Activated CD8-positive, alpha-beta memory T cell treated with anti-CD3 and anti-CD28 coated beads, Interleukin-2, amount 50 U/mL, for 4 hours (primary cell): ENCODE data around the gene IKBKE.

Source experiments
- DNase-seq: peaks from one replicate; pipeline ENCODE4 v3.0.0-alpha.2; 2020

The IKBKE gene

DNA sequence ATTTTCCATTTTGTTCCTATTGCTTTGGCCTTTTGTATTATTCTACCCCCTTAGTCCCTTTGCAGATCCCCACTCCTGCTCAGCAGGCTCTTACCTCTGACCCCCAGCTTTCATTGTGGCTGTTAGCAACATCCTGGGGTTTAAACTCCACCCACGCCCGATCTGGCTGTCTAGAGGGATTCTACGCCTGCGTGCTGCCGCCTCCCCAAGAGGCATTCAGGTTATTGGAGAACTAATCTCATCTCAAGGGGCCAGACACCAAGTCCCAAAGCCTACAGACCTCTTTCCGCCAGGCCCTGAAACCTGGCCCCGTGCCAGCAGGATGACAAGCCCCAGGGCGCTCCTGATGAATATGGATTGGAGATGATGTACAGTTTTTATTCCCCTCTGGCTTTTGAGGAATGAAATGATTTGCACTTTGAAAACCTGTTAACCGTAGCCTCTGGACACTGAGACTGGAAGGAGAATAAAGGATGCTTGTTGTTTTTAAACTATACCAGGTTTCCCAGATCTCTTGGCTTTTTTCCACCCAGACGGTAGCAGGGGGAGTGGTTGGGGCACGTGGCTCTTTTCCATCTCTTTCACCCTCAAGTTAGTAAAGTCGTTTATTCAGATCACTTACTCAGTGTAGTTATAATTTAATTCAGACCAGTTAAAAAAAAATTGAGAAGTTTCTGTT is 14.5 kb upstream of the IKBKE start:
- no peak for DNase-seq

DNA sequence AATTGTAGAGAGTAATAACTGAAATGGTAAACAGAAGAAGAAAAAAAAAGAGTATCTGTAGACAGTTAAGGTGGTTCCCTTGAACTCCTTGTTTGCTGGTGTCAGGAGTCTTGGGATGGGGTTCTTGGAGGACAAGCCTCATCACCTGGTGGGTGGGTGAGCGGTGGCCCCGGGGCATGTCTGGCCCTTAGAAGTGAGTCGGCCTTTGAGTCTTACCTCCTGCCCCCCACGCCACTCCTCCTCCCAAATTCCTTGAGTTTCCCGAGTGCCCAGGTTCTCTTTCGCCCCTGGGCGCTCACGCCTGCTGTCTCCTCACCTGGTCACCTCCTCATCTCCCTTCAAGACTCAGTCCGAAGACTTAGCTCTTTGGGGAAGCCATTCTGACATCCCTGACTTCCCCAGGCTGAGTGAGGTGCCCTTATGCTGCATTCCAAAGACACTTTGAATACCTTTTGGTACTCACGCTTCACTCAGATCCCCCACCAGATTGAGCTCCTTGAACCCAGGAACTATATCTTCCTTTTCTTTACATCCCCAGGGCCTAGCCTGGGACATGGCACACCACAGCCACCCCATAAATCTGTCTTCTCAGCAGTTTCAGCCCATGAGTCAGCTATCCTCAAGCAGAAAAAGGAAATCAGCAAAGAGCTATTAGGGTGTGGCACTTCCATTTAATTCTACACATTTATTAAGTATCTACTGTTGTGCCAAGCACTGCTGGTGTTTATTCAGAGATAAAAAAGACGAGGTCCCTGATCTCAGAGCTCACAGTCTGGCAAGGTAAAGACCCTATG is 13.5 kb upstream of the IKBKE start:
- no peak for DNase-seq

DNA sequence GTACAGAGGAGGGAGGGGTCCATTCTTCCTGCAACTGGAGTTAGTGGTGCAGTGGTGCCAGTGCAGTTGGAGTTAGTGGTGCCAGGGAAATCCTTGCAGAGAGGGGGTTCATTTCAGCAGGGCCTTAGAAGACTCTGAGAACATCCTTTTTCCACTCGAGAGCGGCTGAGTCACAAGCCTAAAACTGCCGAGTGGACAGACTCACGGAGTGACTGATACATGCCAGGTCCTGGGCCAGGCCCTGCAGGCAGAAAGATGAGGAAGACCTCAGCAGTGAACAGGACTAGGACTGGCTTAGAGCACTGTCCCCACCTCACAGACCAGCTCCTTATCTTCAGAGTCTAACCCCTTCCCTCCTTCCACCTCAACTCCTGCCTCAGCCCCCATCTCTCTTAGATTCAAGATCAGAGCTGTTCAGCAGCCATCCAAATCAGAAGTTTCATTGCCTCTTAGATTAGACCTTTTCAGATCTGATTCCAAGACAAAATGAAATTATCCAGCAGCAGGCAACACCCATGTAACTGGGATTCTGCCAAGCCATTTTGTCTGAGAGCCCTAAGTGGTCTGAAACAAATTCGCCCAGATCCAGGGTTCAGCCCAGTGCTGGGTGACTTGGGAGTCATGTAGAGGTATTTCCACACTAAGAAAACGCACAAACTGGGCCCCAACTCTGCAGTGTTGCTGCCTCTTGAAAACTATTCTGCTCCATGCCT is 12.7 kb upstream of the IKBKE start:
- DNase-seq, result no peak

DNA sequence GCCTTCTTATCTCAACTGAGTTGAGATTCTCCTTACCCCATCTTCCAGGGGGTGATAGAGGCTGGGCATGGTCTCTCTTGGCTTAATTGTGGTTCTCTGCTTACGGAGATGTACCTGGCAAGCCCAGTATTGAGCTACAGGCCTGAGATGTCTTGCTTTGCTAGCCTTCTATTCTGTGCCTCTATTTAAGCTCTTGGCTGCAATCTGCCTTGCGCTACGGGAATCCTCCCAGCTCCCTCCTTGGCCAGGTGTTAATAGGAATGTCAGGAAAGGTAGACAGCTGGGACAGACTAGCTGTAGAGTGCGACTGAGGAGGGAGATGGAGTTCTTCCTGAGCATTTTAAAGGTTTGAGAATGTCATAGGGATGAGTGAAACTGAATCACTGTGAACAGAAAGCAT is 10.6 kb upstream of the IKBKE start:
- no peak for DNase-seq

DNA sequence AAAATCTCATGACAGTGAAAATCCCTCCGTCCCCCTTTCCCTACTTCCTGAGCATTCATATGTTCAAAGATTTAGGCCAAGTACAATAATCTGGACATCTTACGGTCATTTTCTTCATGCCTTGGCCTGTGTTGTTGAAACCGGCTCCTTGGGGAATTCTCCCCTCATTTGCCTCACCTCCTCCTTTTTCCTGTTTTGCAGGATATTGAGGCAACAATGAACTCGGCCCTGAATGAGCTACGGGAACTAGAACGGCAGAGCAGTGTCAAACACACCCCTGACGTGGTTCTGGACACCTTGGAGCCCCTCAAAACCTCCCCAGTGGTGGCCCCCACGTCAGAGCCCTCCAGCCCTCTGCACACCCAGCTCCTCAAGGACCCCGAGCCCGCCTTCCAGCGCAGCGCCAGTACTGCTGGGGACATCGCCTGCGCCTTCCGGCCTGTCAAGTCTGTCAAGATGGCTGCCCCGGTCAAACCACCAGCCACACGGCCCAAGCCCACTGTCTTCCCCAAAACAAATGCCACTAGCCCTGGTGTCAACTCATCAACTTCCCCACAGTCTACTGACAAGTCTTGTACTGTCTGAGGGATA is 9.3 kb upstream of the IKBKE start:
- no peak for DNase-seq

DNA sequence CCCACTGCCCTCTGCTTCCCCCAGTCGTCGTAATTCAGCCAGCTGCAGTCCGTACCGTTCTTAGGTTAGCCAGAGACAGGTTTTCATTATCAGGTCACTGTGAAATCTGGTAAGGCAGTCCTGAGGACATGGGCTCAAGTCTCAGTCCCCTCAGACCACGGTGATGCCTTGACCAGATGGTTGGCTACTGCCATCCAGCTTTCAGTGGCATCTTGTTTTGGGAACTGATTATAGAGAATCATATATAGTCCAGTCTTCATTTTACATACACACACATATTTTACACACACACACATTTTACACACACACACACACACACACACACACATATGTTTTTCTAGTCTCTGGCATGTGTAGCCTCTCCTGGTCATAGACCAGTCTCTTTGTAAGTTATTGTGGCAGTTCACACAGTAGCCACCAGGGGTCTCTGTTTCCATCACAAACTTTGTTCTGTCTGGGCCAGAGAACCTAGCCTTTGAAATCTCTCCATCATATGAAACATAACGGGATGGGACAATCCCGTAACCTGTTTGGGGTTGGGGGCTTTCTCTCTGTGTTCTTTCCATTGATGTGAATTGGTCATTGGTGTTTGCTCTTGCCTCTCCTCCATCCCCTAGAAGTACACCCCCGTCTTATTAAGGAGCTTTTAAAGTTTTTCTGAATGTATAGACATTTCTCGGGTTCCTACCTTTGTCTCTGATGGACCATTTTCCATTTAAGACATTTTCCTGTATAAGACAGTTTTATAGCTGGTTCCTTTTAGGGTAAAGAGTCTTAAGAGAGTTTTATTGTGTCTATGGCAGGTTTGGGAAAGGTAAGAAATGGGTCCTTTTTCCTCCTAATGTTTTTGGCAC is 8.4 kb upstream of the IKBKE start:
- DNase-seq, result peak; percentile 77

DNA sequence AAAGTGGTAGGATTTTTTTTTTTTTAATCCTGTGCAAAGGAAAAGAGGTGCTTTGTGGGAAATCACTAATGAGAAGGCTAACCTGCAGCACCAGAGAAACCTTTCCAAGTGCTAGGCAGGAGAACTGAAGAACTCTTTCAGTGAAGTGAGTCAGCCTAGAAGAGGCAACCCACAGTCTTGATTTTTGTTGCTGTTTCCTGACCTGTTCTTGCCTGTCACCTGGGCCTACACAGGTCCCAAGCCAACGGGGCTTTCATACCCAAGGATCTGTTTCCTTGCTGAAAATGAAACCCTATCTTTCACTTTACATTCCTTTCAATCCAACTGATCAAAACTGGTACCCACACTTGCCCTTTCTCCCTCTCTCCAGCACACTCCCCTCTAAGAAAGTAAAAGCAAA is 7.1 kb upstream of the IKBKE start:
- no peak for DNase-seq

DNA sequence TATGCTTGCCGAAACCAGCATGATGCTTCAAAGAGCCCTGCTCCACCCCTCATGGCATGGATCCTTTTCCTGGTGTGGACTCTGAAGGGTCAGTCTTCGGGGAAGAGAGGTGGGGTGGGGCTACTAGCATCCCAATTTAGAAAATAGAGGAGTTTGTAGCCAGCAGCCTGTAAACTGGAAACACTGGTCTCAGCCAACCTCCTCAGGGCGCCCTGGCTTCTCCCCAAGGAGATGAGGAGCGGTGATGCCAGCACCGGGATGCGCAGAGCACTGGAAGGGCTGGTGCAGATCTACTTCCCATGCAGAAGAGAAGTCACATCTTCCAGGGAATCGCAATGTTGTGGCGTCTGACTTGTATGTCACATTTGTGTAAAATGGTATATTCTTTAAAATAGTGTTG is 6.4 kb upstream of the IKBKE start:
- no peak for DNase-seq

DNA sequence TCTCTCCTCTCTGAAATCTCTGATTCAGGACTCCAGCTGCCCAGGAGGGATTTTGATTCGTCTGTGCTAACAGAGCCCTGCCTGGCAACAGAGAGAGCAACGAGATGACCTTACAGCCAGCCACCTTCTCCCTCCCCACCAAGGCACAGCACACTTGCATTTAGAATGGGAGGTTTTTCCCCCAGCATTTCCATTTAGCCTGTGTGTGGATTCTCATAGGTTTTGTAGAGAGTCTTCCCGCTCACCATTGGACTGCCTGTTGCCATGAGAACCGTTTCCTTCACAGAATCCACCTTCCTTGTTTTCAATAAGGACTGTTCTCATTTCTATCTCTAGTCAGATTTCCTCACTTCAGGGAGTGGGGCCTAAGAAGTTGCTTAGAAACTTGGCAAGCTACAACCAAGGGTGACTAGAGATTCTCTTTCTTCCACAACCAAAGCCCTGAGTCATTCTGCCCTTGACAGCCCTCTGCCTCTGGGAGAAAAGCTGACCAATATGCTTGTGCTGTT is 5.8 kb upstream of the IKBKE start:
- DNase-seq, result no peak

DNA sequence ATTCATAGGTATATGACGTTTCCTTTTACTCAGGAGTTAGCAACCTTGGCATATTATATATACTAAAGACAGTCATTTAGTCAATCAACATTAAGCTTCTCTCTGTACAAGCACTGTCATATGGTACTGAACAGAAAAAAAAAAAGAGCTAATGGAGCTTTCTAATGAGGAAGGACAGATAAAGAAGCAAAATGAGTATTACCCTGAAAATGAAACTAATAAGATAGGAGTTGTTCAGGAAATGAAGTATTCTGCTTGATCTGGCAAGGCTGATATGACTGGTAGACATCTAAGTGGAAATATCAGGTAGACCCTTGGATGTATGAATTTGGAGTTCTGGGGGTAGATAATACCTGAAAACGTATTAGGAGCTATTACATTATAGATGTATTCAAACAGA is 4.3 kb upstream of the IKBKE start:
- no peak for DNase-seq

DNA sequence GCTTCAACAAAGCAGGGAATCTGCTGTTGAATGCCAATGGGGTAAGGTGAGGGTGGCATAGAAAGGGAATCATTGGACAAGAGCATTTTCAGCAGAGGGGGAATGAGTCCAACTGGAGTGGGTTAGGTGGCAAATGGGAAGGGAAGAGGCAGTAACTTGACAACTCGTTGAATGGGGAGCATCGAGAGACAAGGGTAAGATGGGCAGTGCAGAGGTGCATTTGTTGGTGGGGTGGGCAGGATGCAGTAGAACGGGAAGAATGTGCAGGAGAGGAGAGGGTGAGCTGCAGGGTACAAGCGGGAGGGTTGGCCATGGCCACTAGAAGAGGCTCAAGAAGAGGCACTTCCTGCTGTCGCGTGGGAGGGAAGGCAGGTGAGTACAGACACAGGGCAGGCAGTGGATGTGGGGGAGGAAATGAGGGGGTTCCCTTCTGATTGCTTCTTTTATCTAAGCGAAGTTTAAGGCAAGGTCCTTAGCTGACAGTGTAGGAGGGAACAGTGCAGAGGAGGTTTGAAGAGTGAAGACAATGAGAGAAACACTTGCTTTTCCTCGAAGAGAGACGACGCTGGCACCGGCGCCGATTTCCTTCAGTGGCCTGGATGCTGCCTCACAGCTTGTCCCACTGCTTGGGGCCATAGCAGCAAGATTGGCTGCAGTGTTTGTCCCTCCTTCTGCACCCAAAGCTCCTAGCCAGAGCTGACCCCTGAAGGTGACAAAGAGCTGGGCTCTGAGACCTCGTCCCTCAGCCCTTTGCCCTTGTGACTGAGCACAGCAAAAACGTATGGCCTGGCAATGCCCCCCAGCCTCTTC is 3.2 kb upstream of the IKBKE start:
- DNase-seq, result no peak

DNA sequence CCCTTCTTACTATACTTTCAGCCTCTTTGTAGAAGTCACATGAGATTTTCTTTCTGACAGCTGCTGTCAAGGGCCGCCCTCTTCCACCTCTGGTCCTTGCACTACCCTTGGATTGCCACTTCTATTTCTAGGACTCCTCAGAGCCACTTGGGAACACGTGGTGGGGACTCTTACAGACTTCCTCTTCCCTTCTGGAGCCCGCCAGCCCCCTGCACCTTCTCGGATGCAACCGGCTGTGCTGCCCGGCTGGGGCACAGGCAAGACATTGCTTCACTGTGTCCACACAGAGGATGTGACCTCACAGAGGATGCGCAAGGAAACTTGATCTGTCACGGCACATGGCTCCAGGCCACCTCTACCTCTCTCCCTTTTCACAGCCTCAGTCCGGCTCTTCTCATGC is 2.4 kb upstream of the IKBKE start:
- no peak for DNase-seq

DNA sequence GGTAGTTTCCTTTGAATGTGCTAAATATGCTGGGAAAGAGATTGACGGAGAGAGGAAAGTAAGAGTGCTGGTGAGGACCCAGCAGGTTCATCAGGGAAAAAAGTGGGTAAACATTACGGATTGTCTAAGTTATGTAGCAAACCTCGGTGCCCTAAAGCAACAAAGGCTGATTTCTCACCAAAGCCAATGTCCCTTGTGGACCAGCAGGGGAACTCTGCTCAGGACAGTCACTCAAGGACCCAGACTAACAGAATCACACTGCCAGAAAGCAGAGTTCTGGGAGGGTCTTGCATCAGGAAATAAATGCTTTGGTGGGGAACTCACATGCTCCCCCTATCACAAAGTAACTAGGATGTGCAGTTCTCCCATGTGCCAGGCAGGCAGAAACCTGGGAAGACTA is 1.7 kb upstream of the IKBKE start:
- DNase-seq, result no peak

DNA sequence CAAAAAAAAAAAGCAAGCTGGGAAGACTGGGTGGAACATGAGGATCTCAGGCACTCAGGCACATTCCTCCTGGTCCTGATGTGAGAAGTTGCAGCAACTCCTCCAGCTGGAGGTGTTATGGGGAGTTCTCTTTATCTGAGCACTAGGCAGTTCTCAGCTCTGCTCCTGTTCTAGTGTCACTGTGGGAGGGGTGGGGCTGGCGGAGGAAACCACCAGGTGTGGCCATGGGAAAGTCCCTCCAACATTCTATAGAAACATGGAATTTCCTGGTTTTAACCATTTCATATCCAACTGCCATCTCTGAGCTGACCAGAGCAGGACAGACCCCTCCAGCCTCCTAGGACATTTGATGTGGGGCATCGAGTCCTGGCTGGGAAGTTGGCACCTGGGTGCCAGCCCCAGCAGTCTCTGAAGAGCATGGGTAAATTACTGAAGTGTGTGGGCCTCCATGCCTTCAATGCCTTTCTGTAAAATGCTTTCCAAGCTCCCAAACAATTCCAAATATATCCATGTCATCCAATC is 804 bp upstream of the IKBKE start:
- DNase-seq, result no peak

DNA sequence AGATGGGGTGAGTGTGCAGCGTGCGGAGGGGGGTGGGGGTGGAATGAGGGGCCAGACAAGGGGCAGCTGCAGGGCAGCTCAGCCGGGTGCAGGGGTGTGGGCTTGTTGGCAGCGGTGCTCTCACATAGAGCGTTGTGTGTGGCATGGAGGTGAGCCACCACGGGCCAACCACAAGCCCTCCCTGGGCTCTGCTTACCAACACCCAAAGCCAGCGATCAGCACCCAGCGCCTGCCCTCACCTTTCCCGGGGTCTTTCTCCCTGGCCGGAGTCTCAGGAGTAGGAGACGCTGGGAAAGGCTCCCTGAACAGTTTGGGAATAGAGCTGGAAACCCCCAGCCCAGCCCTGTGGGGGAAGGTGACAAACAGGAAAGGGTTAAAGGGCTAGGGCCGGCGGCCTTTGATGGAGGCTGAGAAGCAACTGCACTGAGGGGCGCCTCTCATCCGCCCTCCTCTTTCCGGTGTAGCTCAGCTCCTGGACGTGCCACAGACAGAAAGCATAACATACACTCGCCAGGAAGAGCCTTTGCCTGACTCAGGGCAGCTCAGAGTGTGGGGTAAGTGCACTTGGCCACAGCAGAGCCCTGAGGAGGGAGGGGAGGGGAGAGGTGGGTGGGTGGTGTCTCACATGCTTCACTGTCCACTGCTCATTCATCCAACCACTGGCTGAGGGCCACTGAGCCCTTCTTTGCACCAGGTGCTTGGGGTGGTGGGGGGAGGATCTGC is 577 bp downstream of the IKBKE start:
- DNase-seq, result peak; percentile 49

DNA sequence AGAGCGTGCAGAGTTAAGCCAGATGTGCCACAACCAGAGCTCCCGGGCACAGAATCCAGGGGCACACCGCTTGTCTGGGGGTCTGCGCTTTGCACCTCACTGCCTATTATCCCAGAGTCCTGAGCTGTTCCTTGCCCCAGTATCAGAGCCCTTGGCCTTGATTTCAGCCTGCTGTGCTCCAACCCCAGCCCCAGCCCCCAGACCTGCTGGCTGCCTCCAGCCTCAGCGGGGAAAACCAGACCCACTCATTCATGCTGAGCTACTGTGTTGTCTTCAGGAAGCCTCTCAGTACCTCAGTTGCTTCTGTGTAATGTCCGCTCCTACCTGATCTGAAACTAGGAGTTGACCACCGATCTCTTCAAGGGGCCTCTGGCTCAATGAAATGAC is 1.1 kb downstream of the IKBKE start:
- DNase-seq, result no peak

DNA sequence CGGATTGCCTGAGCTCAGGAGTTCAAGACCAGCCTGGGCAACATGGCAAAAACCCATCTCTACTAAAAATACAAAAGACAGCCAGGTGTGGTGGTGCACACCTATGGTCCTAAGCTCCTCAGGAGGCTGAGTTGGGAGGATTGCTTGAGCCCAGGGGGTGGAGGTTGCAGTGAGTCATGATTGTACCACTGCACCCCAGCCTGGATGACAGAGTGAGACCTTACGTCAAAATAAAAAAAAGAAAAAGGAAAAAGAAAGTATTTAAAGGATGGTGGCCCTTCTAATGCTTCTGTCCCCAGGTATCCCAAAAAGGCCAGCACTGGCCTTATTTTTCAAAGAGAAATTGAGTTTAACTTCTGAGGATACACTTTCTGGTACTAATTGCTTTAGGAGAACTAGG is 1.7 kb downstream of the IKBKE start:
- peak; percentile 35 for DNase-seq

DNA sequence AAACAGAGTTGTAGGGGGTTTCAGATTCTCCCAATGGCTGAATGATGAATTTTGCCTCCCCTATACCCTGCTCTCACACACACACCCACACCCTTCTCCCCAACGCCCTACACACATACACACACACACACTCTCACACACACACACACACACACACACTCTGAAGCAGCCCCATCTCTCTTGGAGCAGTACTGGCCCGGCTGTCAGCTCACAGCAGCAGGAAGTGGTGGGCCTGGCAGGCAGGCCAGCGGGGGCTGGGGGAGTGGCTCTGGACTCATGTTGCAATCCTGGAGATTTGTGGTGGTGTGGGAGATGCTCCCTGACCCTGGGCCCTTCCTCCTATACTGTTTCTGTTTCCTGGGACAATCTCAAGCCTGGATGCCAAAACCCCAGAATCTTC is 2.2 kb downstream of the IKBKE start:
- no peak for DNase-seq

DNA sequence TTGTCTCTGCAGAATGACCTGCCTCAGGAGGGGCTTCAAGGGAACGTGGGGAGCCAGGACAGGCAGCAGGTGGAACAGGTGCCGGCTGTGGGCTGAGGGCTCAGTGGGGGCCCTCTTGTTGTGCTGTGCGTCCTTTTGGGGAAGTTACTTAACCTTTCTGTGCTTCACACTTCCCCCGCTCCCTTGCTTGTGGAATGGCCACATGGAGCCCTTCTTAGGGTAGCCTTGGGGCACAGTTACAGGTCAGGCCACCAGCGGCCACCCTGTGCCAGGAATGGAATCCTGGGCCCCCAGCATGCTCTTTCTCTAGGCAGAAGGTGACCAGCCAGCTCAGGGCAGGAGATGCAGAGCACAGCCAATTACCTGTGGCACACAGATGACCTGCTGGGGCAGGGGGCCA is 2.6 kb downstream of the IKBKE start:
- DNase-seq, result no peak

DNA sequence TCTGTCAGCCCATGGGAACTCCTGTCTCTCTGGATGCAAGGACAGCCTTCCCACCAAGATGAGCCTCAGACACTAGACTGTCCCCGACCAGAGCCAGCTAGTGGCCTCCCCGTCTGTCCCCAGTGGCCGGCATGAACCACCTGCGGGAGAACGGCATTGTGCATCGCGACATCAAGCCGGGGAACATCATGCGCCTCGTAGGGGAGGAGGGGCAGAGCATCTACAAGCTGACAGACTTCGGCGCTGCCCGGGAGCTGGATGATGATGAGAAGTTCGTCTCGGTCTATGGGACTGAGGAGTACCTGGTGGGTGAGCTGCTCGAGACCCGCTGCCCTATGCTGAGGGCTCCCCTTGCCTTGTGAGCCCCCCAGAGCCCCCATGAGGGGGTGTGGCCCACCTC is 5.8 kb downstream of the IKBKE start:
- no peak for DNase-seq

DNA sequence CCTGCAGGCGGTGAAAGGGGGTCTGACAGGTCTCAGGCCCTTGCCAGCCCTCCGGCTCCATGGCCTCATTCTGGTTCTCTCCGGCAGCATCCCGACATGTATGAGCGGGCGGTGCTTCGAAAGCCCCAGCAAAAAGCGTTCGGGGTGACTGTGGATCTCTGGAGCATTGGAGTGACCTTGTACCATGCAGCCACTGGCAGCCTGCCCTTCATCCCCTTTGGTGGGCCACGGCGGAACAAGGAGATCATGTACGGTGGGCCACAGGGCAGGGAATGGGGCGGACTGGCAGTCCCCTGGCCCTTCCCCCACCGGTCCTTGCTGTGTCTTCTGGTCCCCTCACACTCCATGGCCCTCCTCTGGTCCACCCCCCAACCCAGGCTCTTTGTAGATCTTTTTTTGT is 6.3 kb downstream of the IKBKE start:
- no peak for DNase-seq
